Peyer's patch (tissue), 4 donors: ENCODE results near the gene TBX21. TPM values are rescaled to one million over a fixed set of nuclear protein-coding genes. Genes with fewer than 3 reads are reported as not detected.
A peak's percentile ranks its signal among the peaks of the same experiment; 100 is the strongest.

Experiments
- DNase-seq, 3 donors: peaks; one replicate each; pipeline ENCODE4 v3.0.0-alpha.2; 2017 to 2019
- H3K27ac ChIP-seq, 4 donors: fragments of 200-600 bp; sonication (generic); one replicate each; pipeline ENCODE4 v1.5.1; 2016 to 2019
- H3K27me3 ChIP-seq, 2 donors: fragments of 200-600 bp; sonication (generic); one replicate each; pipeline ENCODE4 v1.5.1; 2019
- H3K36me3 ChIP-seq, 3 donors: fragments of 200-600 bp; sonication (generic); one replicate each; pipeline ENCODE4 v1.5.1; 2016 to 2019
- H3K4me1 ChIP-seq, 4 donors: fragments of 200-600 bp; sonication (generic); one replicate each; pipeline ENCODE4 v1.5.1; 2016 to 2019
- H3K4me3 ChIP-seq, 4 donors: fragments of 200-600 bp; sonication (generic); 1 replicate in 3 of 4; 2 replicates in 1 of 4; pipeline ENCODE4 v1.5.1; 2016 to 2019; ENCODE audit warnings: mild to moderate bottlenecking in 1 of 4
- H3K9me3 ChIP-seq, 4 donors: fragments of 200-600 bp; sonication (generic); one replicate each; pipeline ENCODE4 v1.5.1; 2016 to 2019; ENCODE audit warnings: mild to moderate bottlenecking in 1 of 4
- CTCF ChIP-seq, 6 experiments: fragments of 450-650 bp in 4 of 6; fragments of 200-600 bp in 2 of 6; sonication (generic) in 1 of 6; IDR thresholded peaks; one replicate each; pipeline ENCODE4 v1.5.1; 2017 to 2019; ENCODE audit warnings: antibody characterized with exemption in 6 of 6, mild to moderate bottlenecking in 3 of 6, moderate library complexity in 1 of 6
- POLR2A ChIP-seq, 2 donors: fragments of 450-650 bp; IDR thresholded peaks; one replicate each; pipeline ENCODE4 v1.5.1; 2017; ENCODE audit warnings: antibody characterized with exemption in 2 of 2, mild to moderate bottlenecking in 2 of 2, moderate library complexity in 2 of 2
- total RNA-seq, 4 donors: library from RNA; depleted of rRNA; stranded (reverse); fragments of >200 nt; gene quantifications; one replicate each; pipeline ENCODE4 v1.1.0, GENCODE V29; 2016

The TBX21 gene
- total RNA-seq, 4 donors from 2014 or later: 0.53 to 0.85 (median 0.67) TPM; not detected in 1

- DNase-seq: no peak
- Histone ChIP-seq H3K4me3 (no peak overlapping the region), H3K36me3 (no peaks in the 10 kb centered on the region), H3K27me3 (peaks cover 0 to 15% of the 10 kb centered on the region in 2 donors), H3K9me3 (no peaks in the 10 kb centered on the region), H3K4me1 (peaks cover 0 to 26% (median 9%) of the 10 kb centered on the region in 4 donors), H3K27ac (no peak overlapping the region)
- no peak for TF ChIP-seq POLR2A (IDR thresholded peaks at IDR 0.05)
- no peak for TF ChIP-seq CTCF (IDR thresholded peaks at IDR 0.05)
These were observed 14.9 kb upstream of the TBX21 start for GRCh38 chr17:47717979-47718621.

- H3K4me1 ChIP-seq: peaks cover 0 to 22% (median 9%) of the 10 kb centered on the region in 4 donors
- TF ChIP-seq CTCF (IDR thresholded peaks at IDR 0.05) (no peak), POLR2A (IDR thresholded peaks at IDR 0.05) (no peak)
- DNase-seq: no peak
- H3K4me3 ChIP-seq: no peak overlapping the region
- H3K9me3 ChIP-seq: no peaks in the 10 kb centered on the region
- peaks cover 0 to 15% of the 10 kb centered on the region in 2 donors for H3K27me3 ChIP-seq
- H3K27ac ChIP-seq: no peak overlapping the region
- H3K36me3 ChIP-seq: no peaks in the 10 kb centered on the region
These were observed 14.2 kb upstream of the TBX21 start for GRCh38 chr17:47718634-47719405.

GRCh38 chr17:47719411-47720152 lies 13.5 kb upstream of the TBX21 start:
- no peak overlapping the region for H3K4me3 ChIP-seq
- H3K36me3 ChIP-seq: no peaks in the 10 kb centered on the region
- peaks cover 0 to 15% (median 9%) of the 10 kb centered on the region in 4 donors for H3K4me1 ChIP-seq
- no peaks in the 10 kb centered on the region for H3K9me3 ChIP-seq
- DNase-seq: no peak
- TF ChIP-seq CTCF (IDR thresholded peaks at IDR 0.05): no peak
- no peak for TF ChIP-seq POLR2A (IDR thresholded peaks at IDR 0.05)
- no peak overlapping the region for H3K27ac ChIP-seq
- H3K27me3 ChIP-seq: peaks cover 0 to 15% of the 10 kb centered on the region in 2 donors

DNA sequence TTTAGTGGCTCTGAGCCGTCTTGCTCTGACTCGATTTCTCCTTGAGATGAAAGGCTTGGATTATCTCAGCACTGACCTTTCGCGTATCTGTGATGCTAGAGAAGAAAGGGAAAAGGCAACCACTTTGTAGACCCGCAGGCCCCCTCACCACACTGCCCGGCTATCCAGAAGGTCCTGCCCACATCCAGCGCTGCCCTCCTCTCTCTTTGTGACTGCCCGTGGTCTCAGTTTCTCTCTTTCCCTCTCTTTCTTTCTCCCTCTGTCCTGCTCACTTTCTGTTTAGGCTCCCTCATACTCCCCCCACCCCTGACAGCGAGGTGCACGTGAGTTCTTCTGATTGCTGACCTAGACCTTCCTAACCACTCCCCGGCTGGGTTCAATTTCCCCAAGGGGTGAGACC lies 12.8 kb upstream of the TBX21 start:
- H3K27me3 ChIP-seq: peaks cover 0 to 15% of the 10 kb centered on the region in 2 donors
- H3K36me3 ChIP-seq: no peaks in the 10 kb centered on the region
- DNase-seq: no peak
- H3K27ac ChIP-seq: no peak overlapping the region
- TF ChIP-seq CTCF (IDR thresholded peaks at IDR 0.05) (no peak), POLR2A (IDR thresholded peaks at IDR 0.05) (no peak)
- H3K4me3 ChIP-seq: no peak overlapping the region
- H3K9me3 ChIP-seq: no peaks in the 10 kb centered on the region
- peaks cover 0 to 15% (median 7%) of the 10 kb centered on the region in 4 donors for H3K4me1 ChIP-seq

DNA sequence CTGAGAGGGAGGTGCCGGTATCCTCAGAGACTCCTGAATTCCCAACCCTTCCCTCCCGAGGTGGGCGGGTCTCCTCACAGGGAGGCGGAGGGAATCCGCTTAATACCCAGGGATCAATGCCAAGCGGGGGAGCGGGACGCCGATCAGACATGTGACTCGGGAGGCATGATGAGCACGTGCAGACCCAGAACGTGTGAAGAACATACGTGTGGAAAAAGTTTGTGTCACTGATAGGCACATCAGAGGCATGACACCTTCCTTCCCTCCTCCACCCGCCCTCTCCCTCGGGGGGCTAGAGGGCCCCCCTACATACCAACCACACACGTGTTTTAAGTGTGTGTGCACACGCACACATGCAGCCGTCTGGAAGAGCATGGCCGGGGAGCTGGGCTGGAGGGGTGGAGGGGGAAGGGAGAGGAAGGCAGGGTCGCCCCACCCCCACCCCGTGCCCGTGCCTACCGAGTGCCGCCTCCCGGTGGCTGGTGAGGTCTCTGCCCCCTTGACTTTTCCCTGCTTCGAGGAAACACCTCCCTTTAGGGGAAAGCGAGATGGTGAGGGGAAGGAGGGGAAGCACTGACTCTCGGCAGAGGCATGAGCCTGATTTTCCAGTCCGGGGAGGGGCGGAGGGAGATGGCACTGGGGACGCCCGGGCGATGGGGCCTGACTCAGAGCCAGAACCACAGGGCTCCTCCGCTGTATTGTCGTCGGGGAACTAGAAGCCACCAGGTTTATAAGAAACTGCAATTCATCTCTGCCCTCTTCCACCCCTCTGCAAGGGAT lies 12.1 kb upstream of the TBX21 start:
- no peak for TF ChIP-seq POLR2A (IDR thresholded peaks at IDR 0.05)
- H3K9me3 ChIP-seq: no peaks in the 10 kb centered on the region
- peaks cover 0 to 15% (median 7%) of the 10 kb centered on the region in 4 donors for H3K4me1 ChIP-seq
- no peak overlapping the region for H3K27ac ChIP-seq
- peak overlapping the region in 2 of 4 donors; percentile 6 to 7 for H3K4me3 ChIP-seq
- peaks cover 0 to 15% of the 10 kb centered on the region in 2 donors for H3K27me3 ChIP-seq
- DNase-seq: peak in 1 of 3 donors; percentile 66
- H3K36me3 ChIP-seq: no peaks in the 10 kb centered on the region
